HG02759 (cell line): Measurements from ENCODE around the gene KCNAB1.
"Not testable (repeated sequence)": the region's sequence is repeated elsewhere in the genome, so short reads cannot be mapped to it uniquely, and the experiment has no call there.

Source experiments
- ATAC-seq: cut with Tn5 transposase; IDR thresholded peaks from one replicate; pipeline ENCODE4 v1.9.1; 2021; ENCODE audit warnings: mild to moderate bottlenecking, moderate library complexity; ENCODE audit not compliant: unreplicated experiment

The KCNAB1 gene

GRCh38 chr3:156554842-156555687 is 434.7 kb downstream of the KCNAB1 start, which contains the start of gene SSR3:
TSS of gene SSR3 (minus strand) at chr3:156555117. CDS start at chr3:156555089, 28 bp downstream.
- ATAC-seq = peak; percentile 100

- ATAC-seq = no peak
These were observed 438.0 kb downstream of the KCNAB1 start for GRCh38 chr3:156558389-156558788.

- no peak for ATAC-seq
These were observed 438.9 kb downstream of the KCNAB1 start for GRCh38 chr3:156559321-156559720.

- ATAC-seq = no peak
These were observed 441.2 kb downstream of the KCNAB1 start for GRCh38 chr3:156561533-156561932.

- ATAC-seq = not testable (repeated sequence)
These were observed 442.1 kb downstream of the KCNAB1 start for GRCh38 chr3:156562486-156562885.

DNA sequence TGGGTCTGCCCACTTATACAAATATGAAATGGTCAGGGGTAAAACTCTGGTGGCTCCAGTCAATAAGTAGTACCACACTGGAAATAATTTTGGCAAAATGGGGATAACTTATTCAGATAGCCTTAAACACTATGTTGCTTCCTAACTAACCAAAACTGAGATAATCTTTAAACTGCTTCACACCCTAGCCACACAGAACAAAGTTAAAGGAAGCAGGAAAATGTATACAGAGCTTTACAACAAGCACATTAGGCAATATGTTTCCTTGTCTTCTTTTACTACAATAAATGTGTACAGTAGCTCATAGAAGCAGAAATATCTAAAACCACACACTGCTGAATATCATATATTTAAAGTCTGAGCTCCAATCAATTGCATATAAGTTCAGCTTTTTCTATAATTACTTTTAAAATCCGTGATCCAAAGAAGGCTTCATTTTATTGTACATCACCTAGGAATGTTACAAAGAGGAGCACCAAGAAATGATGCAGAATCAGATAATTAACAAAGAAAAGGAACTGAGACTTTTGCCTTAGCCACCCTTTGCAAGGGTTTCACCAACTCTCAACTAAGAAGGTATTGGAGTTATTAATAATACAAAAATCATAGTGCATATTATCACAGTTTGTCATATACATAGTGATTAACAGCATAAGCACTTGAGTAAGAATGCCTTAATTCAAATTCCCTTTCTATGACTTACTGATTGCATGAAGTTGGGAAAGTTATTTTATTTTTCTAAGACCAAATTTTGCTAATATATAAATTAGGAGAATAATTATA is 443.7 kb downstream of the KCNAB1 start:
- ATAC-seq = no peak

GRCh38 chr3:156569016-156569415 is 448.6 kb downstream of the KCNAB1 start:
- ATAC-seq = not testable (repeated sequence)

DNA sequence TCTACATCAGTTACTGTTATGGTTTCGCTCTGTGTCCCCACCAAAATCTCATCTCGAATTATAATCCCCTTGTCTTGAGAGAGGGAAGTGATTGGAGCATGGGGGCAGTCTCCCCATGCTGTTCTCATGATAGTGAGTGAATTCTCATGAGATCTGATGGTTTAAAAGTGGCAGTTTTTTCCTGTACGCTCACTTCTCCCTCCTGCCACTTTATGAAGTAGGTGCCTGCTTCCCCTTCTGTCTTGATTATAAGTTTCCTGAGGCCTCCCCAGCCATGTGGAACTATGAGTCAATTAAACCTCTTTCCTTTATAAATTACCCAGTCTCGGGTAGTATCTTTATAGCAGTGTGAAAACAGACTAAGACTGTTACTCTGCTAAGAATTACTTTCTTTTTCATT is 449.5 kb downstream of the KCNAB1 start:
- not testable (repeated sequence) for ATAC-seq

DNA sequence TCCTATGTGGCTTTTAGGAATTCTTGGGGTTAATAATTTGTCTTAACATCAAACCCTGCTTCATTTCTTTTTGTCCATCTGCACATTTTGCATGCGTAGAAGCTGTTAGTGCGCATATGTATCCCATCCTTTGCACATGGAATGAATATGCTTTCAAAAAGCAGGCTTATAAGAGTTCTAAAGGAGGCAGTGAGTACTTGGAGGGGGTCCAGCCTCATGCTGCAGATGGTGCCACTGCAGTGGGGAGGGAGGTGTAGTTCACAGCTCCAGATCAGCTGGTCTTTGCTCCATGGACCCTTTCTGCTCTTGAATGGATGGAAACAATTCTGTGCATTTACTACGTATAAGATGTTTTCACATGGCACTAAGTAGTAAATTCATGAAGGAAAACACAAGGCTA is 455.3 kb downstream of the KCNAB1 start:
- no peak for ATAC-seq

DNA sequence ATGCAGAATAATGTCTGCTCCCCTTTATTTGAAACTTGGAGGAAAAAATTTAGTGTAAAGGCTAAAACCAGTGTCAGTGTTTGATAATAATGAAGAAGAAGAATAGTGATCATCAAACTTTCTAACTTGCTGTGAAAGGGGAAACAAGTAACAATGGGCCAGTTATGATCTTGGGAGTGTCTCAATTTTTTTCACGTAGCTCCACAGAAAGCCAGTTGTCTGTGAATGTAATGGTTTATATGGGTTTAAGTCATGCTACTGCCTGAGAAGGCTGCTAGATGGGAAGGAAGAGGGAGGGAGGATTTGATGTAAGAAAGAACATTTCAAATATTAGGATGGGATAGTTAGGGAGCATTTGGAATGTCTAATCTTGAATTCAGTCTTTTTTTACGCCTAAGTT is 455.7 kb downstream of the KCNAB1 start:
- no peak for ATAC-seq

- no peak for ATAC-seq
These were observed 456.4 kb downstream of the KCNAB1 start for GRCh38 chr3:156576651-156577348.

GRCh38 chr3:156577736-156578135 is 457.4 kb downstream of the KCNAB1 start:
- no peak for ATAC-seq

GRCh38 chr3:156579427-156579851 is 459.1 kb downstream of the KCNAB1 start:
- no peak for ATAC-seq

DNA sequence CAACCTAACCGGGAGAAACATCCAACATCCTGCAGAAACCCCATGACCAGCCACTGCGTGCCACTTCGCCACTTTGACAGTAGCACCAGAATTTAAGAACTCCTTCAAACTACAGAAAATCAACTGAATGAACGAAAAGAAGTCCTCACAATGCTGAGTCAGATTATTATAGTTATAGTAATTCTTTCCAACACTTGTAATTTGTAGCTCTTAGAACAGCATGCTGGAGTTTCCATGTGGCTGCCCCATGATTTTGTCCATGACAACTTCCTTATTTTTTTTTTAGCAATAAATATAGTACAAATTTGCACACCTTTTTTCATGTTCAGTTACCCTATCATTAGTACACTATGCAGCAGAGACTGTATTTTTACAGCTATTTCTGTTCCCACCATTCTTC is 460.7 kb downstream of the KCNAB1 start:
- ATAC-seq = no peak

GRCh38 chr3:156581954-156582353 is 461.6 kb downstream of the KCNAB1 start:
- no peak for ATAC-seq

DNA sequence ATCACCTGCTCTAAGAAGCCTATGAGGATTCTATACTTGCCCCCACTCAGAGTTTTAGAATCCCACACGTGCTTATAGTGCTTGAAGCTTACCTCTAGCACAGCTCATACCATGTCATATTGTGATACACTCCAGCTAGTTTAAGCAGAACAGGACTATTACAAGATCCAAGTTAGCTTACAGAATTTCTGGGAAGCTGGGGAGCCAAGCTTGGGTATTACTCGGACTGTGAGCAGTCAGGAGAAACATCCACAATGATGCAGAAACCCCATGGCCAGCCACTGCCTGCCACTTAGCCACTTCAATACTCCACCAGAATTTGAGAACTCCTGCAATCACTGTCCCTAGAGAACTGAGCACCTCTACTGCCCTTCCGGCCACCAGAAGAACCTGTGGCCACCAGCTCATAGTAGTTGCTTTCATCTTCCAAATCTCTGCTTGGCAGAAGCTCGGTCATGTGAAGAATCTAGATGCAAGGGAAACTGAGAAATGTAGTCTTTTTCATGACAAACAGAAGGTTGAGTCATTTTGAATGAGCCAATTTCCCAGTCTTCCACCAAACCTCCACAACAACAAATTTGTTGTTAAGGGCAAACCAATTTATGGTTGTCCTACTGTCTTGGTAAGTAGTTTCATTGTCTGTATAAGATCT is 462.3 kb downstream of the KCNAB1 start:
- no peak for ATAC-seq

GRCh38 chr3:156583469-156583868 is 463.1 kb downstream of the KCNAB1 start:
- no peak for ATAC-seq

DNA sequence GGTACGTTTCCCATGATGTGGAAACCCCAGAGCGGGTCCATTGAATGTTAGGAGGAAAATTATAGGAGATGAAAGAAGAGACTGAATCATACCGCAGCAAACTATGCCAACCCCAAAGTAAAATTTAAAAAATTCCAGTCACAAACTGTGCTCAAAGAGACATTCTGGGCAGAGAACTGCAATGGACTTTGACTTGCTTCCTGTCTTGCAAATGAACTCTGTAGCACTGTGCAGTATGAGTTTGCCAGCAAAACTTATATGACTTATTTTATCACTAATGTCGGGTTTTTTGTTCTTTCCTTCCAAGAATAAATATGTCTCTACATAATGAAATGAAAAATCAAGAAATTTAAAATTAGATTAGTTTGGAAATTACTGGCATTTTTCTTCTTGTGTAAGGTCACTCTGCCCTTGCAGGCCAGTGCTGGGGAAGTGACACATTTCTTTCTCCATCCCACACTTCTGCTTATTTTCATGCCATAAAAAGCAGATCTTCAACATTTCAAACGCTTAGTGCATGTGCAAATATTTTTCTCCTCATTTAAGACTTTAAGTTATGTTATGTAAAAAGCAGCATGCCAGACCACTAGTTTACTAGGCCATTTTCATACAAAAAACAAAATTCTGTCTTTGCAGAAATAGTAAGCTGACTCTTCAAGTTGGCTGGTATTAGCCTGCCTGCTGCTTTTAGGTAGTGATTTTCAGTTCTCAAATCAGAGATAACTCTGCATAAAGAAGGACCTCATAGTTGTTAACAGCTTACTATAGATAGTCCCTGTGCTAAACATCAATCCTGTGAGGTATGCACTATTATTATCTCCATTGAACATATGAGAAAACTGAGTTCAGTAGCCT is 466.8 kb downstream of the KCNAB1 start:
- peak; percentile 62 for ATAC-seq

DNA sequence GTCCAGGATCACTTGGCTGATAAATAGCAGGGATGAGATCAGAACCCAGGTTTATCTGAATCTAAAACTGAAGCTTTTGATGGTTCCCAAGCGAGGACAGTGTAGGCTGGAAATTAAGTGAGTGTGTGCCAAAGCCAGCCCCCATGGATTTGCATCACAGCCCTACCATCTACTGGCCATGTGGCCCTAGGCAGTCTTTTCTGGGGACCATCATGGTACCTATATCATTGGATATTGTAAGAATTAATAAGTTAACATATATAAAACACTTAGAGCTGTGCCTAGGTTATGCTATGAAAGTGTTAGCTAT is 467.3 kb downstream of the KCNAB1 start:
- peak; percentile 26 for ATAC-seq
